Mesodermal cell (in vitro differentiated cells): ENCODE measurements around the gene TAF1A. TPM values are rescaled to one million over a fixed set of nuclear protein-coding genes. Genes with fewer than 3 reads are reported as not detected.

Experiments
- H3K27ac ChIP-seq: 2 replicates; pipeline ENCODE4 v1.7.0; 2013; ENCODE audit warnings: mild to moderate bottlenecking, low read depth, low read length, moderate library complexity; ENCODE audit not compliant: severe bottlenecking
- H3K36me3 ChIP-seq: 2 replicates; pipeline ENCODE4 v1.7.1; 2013; ENCODE audit warnings: mild to moderate bottlenecking, low read length, moderate library complexity; ENCODE audit not compliant: control insufficient read depth, insufficient read depth
- H3K4me1 ChIP-seq: one replicate; pipeline ENCODE4 v1.7.1; 2013; ENCODE audit warnings: mild to moderate bottlenecking, low read length; ENCODE audit not compliant: insufficient read depth, control insufficient read depth, poor library complexity, severe bottlenecking
- H3K4me3 ChIP-seq: 2 replicates; pipeline ENCODE4 v1.7.0; 2013; ENCODE audit warnings: low read length, control low read depth, mild to moderate bottlenecking; ENCODE audit not compliant: insufficient read depth, poor library complexity, severe bottlenecking; ENCODE audit errors: extremely low read depth
- H3K9me3 ChIP-seq: 2 replicates; pipeline ENCODE4 v1.7.1; 2013; ENCODE audit warnings: mild to moderate bottlenecking, low read length, moderate library complexity; ENCODE audit not compliant: control insufficient read depth
- WGBS, 2 experiments: methylation state at CpG; one replicate each; pipeline ENCODE4 v1.1.5; 2013; ENCODE audit warnings: missing lambda C conversion rate in 2 of 2; ENCODE audit not compliant: insufficient coverage in 2 of 2; 5-methylcytosine and 5-hydroxymethylcytosine counted together
- polyA plus RNA-seq, 2 experiments: library from polyadenylated mRNA; stranded (reverse); fragments of 50-300 nt; gene quantifications; one replicate each; pipeline ENCODE4 v1.2.3, GENCODE V29; 2013

Gene TAF1A
- polyA plus RNA-seq (2013, experiment 1 of 2) = 13.0 TPM
- polyA plus RNA-seq (2013, experiment 2 of 2) = 15.5 TPM

DNA sequence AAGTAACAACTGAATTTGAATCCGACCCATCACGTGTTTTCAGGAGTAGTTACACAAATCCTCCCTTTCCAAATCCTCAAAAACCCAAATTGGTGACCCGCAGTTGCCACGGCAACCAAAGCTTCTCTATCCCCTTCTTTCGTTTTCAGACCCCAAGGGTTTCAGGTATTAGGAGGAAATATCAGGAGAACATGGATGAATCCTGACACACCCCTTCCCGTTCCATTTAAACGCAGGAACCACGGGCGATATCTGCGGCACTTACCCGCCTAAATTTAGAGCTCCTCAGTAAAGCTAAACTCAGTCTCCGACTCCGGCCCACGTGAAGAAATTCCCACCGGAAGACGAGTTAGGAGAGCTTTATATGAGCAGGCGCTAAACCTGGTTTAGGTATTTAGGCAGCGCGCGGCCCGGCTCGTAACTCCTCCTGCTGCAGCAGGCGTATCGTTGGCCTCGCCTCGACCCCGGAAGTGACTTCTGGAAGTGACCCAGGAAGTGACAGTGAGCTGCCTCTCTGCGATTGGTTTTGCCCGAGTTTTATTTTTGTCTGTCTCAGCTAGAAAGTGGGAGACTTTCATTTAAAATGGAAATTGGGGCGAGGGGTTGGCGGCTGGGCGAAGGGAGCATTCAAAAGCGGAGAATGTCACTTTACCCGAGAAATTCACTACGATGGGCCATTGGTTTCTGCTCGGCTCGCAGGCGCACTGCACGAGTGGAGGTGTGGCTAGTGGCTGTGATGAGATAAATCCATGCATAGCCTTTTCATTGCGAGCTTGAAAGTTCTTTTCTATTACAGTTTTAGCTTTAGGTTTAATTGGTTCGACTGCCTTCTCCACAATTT, at the start of gene TAF1A:
TAF1A (minus strand) TSS at position 472 of the 841 bp plus-strand sequence.
- Histone ChIP-seq H3K4me1 (no peaks in the 10 kb centered on the region), H3K27ac (peak within 1 kb of the TSS; percentile 67), H3K9me3 (no peaks in the 10 kb centered on the region), H3K36me3 (peaks cover 22% of the 10 kb centered on the region), H3K4me3 (peak within 1 kb of the TSS; percentile 78)
- WGBS, 2 experiments = 0% methylated on average over 27 to 34 of the region's 41 CpGs

GRCh38 chr1:222634180-222635013, 44.7 kb upstream of the TAF1A start:
- peaks cover 6% of the 10 kb centered on the region for H3K4me1 ChIP-seq
- H3K27ac ChIP-seq = no peak overlapping the region
- WGBS, 2 experiments = 50 to 90% methylated on average over 2 to 5 of the region's 7 CpGs
- peaks cover 81% of the 10 kb centered on the region for H3K36me3 ChIP-seq
- no peaks in the 10 kb centered on the region for H3K9me3 ChIP-seq
- H3K4me3 ChIP-seq = no peak overlapping the region

DNA sequence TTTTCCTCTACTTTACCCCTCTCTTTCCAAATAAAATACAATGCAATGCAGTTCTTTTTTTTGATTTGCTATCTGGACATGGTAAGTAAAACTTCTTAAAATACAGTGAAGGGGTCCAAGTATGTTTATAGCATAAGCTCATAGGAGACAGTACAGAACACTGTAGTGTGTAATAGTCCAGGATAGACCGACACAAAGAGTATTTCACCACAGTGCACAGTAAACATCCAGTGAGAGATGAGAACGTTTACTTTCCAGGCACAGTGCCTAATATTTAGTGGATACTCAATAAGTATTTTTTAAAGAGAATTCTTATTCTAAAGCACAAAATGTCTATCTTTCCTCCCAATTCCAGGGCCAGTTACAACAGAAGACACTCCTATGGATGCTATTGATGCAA, 43.0 kb upstream of the TAF1A start:
- peaks cover 88% of the 10 kb centered on the region for H3K36me3 ChIP-seq
- no peak overlapping the region for H3K27ac ChIP-seq
- H3K4me3 ChIP-seq = no peak overlapping the region
- H3K4me1 ChIP-seq = peaks cover 12% of the 10 kb centered on the region
- no peaks in the 10 kb centered on the region for H3K9me3 ChIP-seq
- WGBS, 2 experiments = 100% methylated on average over 1 of the region's 2 CpGs; no CpG with 5 or more reads in 1 of the 2 experiments

DNA sequence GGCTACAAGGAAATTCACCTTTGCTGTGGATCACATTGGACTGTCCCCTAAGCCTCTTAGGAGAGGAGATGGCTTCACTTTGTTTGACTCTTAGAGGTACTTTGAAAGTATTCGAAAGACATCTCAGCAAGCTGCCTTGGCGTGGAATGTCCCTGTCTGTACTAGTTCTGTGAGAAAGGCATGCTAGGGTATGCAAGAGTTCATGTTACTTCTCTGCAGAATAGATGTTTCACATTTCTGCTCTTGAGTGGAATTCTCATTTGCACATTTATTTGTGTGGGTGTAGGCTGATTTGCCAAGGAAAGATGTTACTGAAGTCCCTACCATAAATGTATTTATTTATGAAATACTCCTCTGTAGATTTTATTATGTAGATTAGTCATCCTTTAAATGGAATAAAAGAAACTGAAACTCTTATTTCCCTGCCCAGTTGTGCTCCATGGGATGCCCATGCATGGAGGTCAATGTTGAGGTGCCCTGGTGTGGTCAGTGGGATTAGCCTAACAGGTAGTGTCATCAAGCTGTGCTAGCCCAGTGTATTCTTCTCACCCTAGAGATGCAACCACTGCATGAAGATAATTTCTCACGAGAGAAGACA, 42.0 kb upstream of the TAF1A start:
- peaks cover 91% of the 10 kb centered on the region for H3K36me3 ChIP-seq
- no peak overlapping the region for H3K27ac ChIP-seq
- no peak overlapping the region for H3K4me3 ChIP-seq
- peaks cover 12% of the 10 kb centered on the region for H3K4me1 ChIP-seq
- H3K9me3 ChIP-seq = no peaks in the 10 kb centered on the region
- WGBS, 2 experiments = 92 to 96% methylated on average over 2 of the region's 3 CpGs

GRCh38 chr1:222629921-222630535, 40.3 kb upstream of the TAF1A start:
- Histone ChIP-seq H3K27ac (peak overlapping the region; percentile 46), H3K4me1 (peaks cover 12% of the 10 kb centered on the region), H3K9me3 (no peaks in the 10 kb centered on the region), H3K4me3 (no peak overlapping the region), H3K36me3 (peaks cover 85% of the 10 kb centered on the region)
- 90 to 93% methylated on average over 5 to 6 of the region's 7 CpGs for WGBS, 2 experiments

DNA sequence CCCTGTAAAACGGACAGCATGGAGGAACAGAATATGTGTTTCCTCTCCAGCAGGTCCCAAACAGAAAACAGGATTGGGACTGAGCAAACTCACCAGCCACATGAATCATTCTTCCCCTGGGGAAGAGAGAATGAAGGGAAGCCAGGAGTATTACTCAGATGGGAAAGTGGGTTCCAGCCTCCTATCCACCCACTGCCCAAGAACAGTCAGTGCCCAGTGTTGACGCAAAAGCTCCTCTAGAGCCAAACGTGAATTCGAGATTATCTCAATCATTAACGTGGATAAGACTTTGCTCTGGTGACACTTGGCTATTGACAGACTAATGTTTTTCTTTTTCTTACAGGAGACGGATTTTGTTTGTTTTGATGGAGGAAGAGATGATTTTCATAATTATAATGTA, 37.5 kb upstream of the TAF1A start:
- Histone ChIP-seq H3K36me3 (peaks cover 82% of the 10 kb centered on the region), H3K27ac (no peak overlapping the region), H3K4me1 (peaks cover 12% of the 10 kb centered on the region), H3K4me3 (no peak overlapping the region), H3K9me3 (no peaks in the 10 kb centered on the region)
- 91 to 100% methylated on average over 2 to 5 of the region's 6 CpGs for WGBS, 2 experiments

DNA sequence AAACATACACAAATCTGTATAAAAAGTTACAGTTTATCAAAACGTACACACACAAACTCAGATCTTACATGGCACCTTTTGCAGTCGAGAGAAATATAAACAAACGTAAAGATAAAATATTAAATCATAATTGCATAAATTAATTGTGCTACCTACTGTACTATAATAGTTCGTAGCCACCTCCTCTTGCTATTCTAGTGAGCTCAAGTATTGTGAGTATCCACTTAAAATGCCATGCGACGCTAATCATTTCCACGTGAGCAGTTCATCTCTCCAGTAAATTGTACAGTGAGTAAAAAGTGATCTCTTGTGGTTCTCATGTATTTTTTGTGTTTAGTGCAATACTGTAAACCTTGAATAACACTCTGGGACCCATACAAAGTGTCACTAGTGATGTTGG, 34.5 kb upstream of the TAF1A start:
- peaks cover 12% of the 10 kb centered on the region for H3K4me1 ChIP-seq
- peaks cover 68% of the 10 kb centered on the region for H3K36me3 ChIP-seq
- no peak overlapping the region for H3K27ac ChIP-seq
- WGBS, 2 experiments = 80 to 100% methylated on average over 1 of the region's 7 CpGs
- no peak overlapping the region for H3K4me3 ChIP-seq
- H3K9me3 ChIP-seq = no peaks in the 10 kb centered on the region

- no peaks in the 10 kb centered on the region for H3K9me3 ChIP-seq
- H3K4me3 ChIP-seq = no peak overlapping the region
- peaks cover 60% of the 10 kb centered on the region for H3K36me3 ChIP-seq
- no peak overlapping the region for H3K27ac ChIP-seq
- H3K4me1 ChIP-seq = peaks cover 11% of the 10 kb centered on the region
These were observed 33.7 kb upstream of the TAF1A start for GRCh38 chr1:222623458-222623857.

DNA sequence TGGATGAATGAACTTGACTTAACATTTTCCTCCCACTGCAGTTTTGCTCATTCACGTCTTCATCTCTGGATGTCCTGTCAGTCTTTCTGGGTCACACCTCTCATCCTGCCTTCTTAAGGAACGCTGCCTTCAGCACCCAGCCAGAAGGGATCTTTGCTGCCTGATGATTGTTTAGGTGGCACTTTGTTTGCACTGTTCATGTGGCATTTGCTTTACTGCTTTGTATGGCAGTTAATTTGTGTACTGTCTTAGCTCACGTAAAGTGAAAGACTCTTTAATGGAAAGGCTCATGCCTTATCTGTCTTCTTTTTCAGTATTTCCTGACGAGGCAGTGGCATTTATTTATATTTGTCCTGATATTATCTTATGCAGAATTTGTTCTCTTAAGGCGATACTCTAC, 33.0 kb upstream of the TAF1A start:
- Histone ChIP-seq H3K9me3 (no peaks in the 10 kb centered on the region), H3K4me1 (peaks cover 11% of the 10 kb centered on the region), H3K36me3 (peaks cover 54% of the 10 kb centered on the region), H3K4me3 (no peak overlapping the region), H3K27ac (no peak overlapping the region)
- 89% methylated on average over 3 of the region's 5 CpGs; no CpG with 5 or more reads in 1 of the 2 experiments for WGBS, 2 experiments

DNA sequence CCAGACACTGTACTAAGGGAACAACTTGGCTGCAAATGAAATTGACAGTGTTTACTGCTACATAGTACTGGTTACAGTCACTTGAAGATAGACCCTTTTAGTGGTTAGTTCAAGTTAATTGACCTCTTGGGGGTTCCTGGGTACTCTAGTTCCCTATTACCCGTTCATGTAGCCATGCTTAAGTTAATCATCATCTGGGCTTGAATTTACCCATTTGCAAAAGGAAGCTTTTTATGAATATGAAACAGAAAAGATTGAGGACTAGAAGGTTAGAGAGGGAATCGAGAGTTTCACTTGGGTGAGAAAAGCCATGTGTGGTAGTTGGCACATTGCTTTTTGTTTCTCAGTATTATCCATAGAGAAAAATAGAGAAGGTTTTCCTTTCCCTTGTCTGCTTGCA, 30.8 kb upstream of the TAF1A start:
- no peak overlapping the region for H3K27ac ChIP-seq
- H3K4me1 ChIP-seq = peaks cover 11% of the 10 kb centered on the region
- no peak overlapping the region for H3K4me3 ChIP-seq
- 80 to 100% methylated on average over 1 to 2 of the region's 2 CpGs for WGBS, 2 experiments
- H3K36me3 ChIP-seq = peaks cover 34% of the 10 kb centered on the region
- H3K9me3 ChIP-seq = no peaks in the 10 kb centered on the region
